Ishikawa (cell line): ENCODE measurements around the gene RD3L.

ENCODE experiments used
- CEBPB ChIP-seq: IDR thresholded peaks from 2 replicates; pipeline ENCODE4 v1.6.1; 2012
- CREB1 ChIP-seq: IDR thresholded peaks from 2 replicates; pipeline ENCODE4 v1.6.1; 2012; ENCODE audit warnings: low read depth
- EGR1 ChIP-seq: IDR thresholded peaks from 2 replicates; pipeline ENCODE4 v1.6.1; 2012
- EP300 ChIP-seq: IDR thresholded peaks from 2 replicates; pipeline ENCODE4 v1.6.1; 2012; ENCODE audit warnings: borderline replicate concordance
- FOXM1 ChIP-seq: IDR thresholded peaks from 2 replicates; pipeline ENCODE4 v1.6.1; 2012; ENCODE audit warnings: low read depth, borderline replicate concordance
- NFIC ChIP-seq: IDR thresholded peaks from 2 replicates; pipeline ENCODE4 v1.6.1; 2012
- RAD21 ChIP-seq: IDR thresholded peaks from 2 replicates; pipeline ENCODE4 v1.6.1; 2012; ENCODE audit warnings: low read depth
- TAF1 ChIP-seq: IDR thresholded peaks from 2 replicates; pipeline ENCODE4 v1.6.1; 2012; ENCODE audit warnings: low read depth, mild to moderate bottlenecking
- TCF12 ChIP-seq: IDR thresholded peaks from 2 replicates; pipeline ENCODE4 v1.6.1; 2012; ENCODE audit warnings: low read depth
- TEAD4 ChIP-seq: IDR thresholded peaks from 2 replicates; pipeline ENCODE4 v1.6.1; 2012
- YY1 ChIP-seq: IDR thresholded peaks from 2 replicates; pipeline ENCODE4 v1.6.1; 2012; ENCODE audit warnings: low read depth
- ZBTB7A ChIP-seq: IDR thresholded peaks from 2 replicates; pipeline ENCODE4 v1.6.1; 2012; ENCODE audit warnings: low read depth
- TF ChIP-seq, protein P1 (sequence below): IDR thresholded peaks from 2 replicates; pipeline ENCODE4 v1.6.1; 2012
- TF ChIP-seq, protein P2 (sequence below): IDR thresholded peaks from 2 replicates; pipeline ENCODE4 v1.6.1; 2012; ENCODE audit warnings: low read depth, mild to moderate bottlenecking
- TF ChIP-seq, protein P3 (sequence below): IDR thresholded peaks from 2 replicates; pipeline ENCODE4 v1.6.1; 2012

Gene RD3L

DNA sequence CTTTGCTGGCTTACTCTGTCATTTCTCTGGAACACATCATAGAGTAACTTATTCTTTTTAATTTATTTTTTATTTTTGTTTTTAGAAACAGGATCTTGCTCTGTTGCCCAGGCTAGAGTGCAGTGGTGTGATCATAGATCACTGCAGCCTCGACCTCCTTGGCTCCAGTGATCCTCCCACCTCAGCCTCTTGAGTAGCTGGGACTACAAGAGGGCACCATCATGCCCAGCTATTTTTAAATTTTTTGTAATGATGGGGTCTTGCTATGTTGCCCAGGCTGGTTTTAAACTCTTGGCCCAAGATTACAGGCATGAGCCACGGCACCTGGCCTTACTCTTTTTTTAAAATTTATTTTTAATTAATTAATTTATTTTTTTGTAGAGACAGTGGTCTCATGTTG, 32.2 kb upstream of the RD3L start:
- TF ChIP-seq, protein P1, sequence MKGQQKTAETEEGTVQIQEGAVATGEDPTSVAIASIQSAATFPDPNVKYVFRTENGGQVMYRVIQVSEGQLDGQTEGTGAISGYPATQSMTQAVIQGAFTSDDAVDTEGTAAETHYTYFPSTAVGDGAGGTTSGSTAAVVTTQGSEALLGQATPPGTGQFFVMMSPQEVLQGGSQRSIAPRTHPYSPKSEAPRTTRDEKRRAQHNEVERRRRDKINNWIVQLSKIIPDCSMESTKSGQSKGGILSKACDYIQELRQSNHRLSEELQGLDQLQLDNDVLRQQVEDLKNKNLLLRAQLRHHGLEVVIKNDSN, result no peak

DNA sequence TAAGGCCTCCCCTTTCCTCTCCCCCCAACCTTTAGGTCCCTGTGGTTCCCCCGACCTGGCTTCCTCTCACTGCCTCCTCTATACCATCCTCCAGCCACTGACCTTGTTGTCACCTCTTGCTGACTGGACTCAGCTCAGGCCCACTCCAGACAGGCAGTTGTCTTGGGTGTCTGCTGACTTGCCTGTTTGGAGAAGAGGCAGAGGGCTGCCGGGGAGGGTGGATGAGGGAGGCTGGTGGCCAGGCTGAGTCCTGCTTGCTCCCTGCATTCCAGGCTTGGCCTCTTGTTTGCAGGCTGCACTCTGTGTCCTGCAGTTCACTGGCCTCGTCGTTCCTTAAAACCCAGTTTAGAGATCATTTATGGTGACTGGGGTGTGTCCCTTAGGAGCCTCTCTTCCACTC, 31.0 kb upstream of the RD3L start:
- no peak for TF ChIP-seq EP300
- no peak for TF ChIP-seq YY1
- no peak for TF ChIP-seq CEBPB
- TF ChIP-seq TAF1, result no peak
- no peak for TF ChIP-seq ZBTB7A
- TF ChIP-seq, protein P1, result no peak
- TF ChIP-seq CREB1, result no peak
- TF ChIP-seq RAD21, result no peak
- TF ChIP-seq EGR1, result no peak
- TF ChIP-seq, protein P2, sequence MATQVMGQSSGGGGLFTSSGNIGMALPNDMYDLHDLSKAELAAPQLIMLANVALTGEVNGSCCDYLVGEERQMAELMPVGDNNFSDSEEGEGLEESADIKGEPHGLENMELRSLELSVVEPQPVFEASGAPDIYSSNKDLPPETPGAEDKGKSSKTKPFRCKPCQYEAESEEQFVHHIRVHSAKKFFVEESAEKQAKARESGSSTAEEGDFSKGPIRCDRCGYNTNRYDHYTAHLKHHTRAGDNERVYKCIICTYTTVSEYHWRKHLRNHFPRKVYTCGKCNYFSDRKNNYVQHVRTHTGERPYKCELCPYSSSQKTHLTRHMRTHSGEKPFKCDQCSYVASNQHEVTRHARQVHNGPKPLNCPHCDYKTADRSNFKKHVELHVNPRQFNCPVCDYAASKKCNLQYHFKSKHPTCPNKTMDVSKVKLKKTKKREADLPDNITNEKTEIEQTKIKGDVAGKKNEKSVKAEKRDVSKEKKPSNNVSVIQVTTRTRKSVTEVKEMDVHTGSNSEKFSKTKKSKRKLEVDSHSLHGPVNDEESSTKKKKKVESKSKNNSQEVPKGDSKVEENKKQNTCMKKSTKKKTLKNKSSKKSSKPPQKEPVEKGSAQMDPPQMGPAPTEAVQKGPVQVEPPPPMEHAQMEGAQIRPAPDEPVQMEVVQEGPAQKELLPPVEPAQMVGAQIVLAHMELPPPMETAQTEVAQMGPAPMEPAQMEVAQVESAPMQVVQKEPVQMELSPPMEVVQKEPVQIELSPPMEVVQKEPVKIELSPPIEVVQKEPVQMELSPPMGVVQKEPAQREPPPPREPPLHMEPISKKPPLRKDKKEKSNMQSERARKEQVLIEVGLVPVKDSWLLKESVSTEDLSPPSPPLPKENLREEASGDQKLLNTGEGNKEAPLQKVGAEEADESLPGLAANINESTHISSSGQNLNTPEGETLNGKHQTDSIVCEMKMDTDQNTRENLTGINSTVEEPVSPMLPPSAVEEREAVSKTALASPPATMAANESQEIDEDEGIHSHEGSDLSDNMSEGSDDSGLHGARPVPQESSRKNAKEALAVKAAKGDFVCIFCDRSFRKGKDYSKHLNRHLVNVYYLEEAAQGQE, result no peak

DNA sequence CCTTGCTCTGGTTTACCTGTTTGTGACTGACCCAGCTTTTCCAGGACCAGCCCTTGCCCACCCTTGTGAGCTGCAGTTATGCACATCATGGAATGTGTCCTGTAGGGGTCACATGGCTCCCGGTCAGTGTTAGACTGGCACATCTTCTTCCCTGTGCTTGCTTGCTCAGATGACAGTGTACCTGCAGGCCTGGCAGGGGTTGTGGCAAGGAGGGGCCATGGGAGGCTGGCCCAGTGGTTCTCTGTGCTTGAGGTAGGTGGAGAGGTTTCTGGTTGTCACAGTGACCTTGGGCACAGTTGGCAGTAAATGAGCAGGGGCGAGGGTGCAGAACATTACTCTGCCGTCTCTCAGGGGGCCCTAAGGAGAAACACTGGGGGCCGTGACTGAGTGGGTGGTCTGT, 27.6 kb upstream of the RD3L start:
- TF ChIP-seq EP300 (no peak), EGR1 (no peak), FOXM1 (no peak), ZBTB7A (no peak)
- TF ChIP-seq, protein P2, result no peak

DNA sequence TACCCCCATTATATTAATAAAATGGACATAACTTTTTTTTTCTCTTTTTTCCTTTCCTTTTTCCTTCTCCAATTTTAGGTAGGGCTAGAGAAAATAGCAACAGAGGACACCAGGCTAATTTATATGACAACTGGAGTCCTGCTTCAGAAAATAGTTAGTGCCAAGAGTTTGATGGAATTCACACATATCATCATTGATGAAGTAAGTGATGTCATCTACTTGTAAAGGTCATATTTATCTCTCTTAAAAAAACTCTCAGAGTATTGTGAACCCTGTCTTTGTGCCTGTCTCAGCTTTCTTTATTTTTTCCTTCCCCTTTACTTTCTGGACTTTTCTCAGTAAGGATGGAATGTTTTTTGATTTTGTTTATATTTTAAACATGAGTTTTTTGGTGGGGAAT, 24.3 kb upstream of the RD3L start:
- TF ChIP-seq EGR1 (no peak), FOXM1 (no peak), NFIC (no peak), TAF1 (no peak), EP300 (no peak), CEBPB (no peak)
- TF ChIP-seq, protein P1, result no peak
- TF ChIP-seq, protein P3, sequence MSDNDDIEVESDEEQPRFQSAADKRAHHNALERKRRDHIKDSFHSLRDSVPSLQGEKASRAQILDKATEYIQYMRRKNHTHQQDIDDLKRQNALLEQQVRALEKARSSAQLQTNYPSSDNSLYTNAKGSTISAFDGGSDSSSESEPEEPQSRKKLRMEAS, result no peak

DNA sequence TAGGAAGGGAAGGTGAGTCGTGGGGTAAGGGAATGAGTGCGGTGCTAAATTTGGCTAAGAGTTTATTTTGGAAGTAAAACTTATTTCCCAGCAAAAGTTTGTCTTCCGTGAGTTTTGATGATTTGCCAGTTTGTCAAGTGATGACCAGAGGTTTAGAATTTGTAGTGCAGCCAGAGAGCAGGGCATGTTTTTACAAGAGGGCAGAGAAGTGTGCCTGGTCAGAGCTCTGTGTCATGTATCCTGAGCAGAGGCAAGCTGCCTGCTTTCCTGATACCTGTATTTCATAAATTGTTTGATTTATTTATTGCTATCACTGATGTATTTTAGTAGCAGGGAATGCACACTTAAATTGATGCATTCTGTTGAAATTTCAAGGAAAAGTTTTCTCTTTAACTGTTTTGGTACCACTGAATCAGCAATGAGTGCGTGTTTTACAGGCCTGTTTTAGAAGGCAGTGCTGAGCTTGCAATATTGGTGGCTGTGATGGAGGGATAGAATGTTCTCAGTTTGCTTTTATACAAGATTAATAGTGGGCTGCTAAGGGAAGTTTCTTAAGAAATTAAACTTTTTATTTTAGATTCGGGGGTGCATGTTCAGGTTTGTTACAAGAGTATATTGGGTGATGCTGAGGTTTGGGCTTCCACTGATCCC, 19.7 kb upstream of the RD3L start:
- TF ChIP-seq NFIC (no peak), ZBTB7A (no peak), CREB1 (no peak), EP300 (no peak), TEAD4 (no peak), TCF12 (no peak), YY1 (no peak), FOXM1 (no peak), CEBPB (no peak)

DNA sequence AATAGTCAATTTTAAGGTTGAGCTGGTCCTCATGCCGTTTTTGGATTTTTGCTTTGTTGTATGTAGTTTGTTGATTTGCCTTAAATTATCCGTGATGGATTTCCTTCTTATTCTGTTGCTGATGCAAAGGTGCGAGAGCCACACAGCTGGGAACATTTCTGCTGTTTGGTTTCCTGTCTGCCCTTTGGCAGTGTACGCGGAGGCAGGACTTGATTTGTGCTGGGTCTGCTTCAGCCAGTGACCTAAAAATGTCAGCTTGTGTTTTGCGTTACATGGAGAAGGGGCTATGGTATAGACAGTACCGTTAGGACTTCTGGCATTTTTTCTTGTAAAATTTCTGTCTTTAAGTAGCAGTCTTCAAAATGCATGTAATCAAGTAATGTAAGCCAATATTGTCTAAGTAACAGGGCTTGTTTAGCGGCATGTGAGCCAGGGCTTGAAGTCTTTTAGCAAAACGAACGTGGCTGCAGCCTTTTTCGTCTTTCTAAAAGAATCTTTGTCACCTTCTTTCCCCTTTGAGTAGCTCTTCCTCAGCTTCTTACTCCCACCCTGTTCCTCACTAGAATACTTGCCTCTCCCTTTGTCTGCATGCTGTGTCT, 18.2 kb upstream of the RD3L start:
- TF ChIP-seq TAF1 (no peak), FOXM1 (no peak), TEAD4 (no peak), CEBPB (no peak), TCF12 (no peak), ZBTB7A (no peak), YY1 (no peak), NFIC (no peak), EGR1 (no peak), CREB1 (no peak), EP300 (no peak), RAD21 (no peak)
- TF ChIP-seq, protein P1, result no peak
- TF ChIP-seq, protein P3, result no peak
